IMR-90 (cell line): ENCODE measurements around the gene PTPN7. TPM values are rescaled to one million over a fixed set of nuclear protein-coding genes. Genes with fewer than 3 reads are reported as not detected.
A peak's percentile ranks its signal among the peaks of the same experiment; 100 is the strongest.

Experiments used
- CHD1 ChIP-seq: IDR thresholded peaks from 2 replicates; pipeline ENCODE4 v1.6.1; 2012; ENCODE audit warnings: low read depth, low read length, improper control_type of control experiment
- polyA plus RNA-seq, 3 experiments: library from polyadenylated mRNA; depleted of rRNA; stranded (reverse); fragments of >200 nt; gene quantifications; 2 replicates each; pipeline ENCODE4 v1.2.3, GENCODE V29; 2012; ENCODE audit warnings: low replicate concordance in 1 of 3
- total RNA-seq: library from RNA; depleted of rRNA; stranded (reverse); fragments of >200 nt; gene quantifications from 2 replicates; pipeline ENCODE4 v1.2.3, GENCODE V29; 2012
- TF ChIP-seq, protein P1 (sequence below): conservative IDR thresholded peaks from 2 replicates; pipeline ENCODE4 v1.5.1; 2012; ENCODE audit warnings: mild to moderate bottlenecking, low read depth, low read length, improper control_type of control experiment

PTPN7 gene
- total and polyA plus RNA-seq, 2 of the 4 experiments (the other 2 are of a cell fraction), result 0.05 TPM; not detected in 1

DNA sequence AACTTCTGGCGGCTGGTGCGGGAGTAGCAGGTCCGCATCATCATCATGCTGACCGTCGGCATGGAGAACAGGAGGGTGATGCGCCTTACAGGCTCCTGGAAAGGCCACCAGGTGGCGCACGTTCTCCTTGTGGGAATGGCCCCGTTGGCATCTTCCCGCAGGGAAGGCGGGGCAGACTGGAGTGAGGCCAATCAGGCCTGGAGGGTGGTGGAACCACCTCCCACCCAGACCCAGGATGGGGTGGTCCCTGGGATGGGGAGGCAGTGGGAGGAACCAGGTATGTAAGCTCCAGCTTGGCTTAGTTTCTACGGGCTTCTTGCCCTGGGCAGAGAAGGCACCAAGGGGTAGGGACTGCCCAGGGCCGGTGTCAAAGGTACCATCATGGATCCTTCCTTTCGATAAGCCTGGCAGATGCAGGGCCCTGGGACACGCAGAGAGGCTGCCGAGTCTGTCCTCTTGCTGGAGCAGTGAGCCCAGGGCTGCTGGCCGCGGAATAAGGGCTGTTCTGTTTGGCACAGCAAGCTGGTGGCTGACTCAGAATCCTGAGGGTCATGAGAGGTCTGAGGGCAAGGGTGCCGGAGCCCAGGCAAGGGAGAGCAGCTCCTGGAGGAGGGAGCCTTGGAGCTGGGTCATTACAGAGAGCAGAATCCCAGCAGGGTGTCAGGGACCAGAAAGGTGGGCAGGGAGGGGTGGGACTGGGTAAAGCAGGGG, 24.5 kb upstream of the PTPN7 start (continued):
- TF ChIP-seq, protein P1, sequence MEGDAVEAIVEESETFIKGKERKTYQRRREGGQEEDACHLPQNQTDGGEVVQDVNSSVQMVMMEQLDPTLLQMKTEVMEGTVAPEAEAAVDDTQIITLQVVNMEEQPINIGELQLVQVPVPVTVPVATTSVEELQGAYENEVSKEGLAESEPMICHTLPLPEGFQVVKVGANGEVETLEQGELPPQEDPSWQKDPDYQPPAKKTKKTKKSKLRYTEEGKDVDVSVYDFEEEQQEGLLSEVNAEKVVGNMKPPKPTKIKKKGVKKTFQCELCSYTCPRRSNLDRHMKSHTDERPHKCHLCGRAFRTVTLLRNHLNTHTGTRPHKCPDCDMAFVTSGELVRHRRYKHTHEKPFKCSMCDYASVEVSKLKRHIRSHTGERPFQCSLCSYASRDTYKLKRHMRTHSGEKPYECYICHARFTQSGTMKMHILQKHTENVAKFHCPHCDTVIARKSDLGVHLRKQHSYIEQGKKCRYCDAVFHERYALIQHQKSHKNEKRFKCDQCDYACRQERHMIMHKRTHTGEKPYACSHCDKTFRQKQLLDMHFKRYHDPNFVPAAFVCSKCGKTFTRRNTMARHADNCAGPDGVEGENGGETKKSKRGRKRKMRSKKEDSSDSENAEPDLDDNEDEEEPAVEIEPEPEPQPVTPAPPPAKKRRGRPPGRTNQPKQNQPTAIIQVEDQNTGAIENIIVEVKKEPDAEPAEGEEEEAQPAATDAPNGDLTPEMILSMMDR, result peak; percentile 90
- TF ChIP-seq CHD1, result no peak
